ENCODE data around the gene APOBEC3F. TPM values are rescaled to one million over a fixed set of nuclear protein-coding genes. Genes with fewer than 3 reads are reported as not detected.
A peak's percentile ranks its signal among the peaks of the same experiment; 100 is the strongest.
"Not testable (repeated sequence)": the region's sequence is repeated elsewhere in the genome, so short reads cannot be mapped to it uniquely, and the experiment has no call there.

APOBEC3F gene
- total RNA-seq, 4 donors from 2014 or later: 0.44 to 2.7 (median 2.2) TPM

GRCh38 chr22:39016592-39016991, 24.1 kb upstream of the APOBEC3F start:
- 91 to 100% methylated on average over 5 of the region's 13 CpGs for WGBS, 2 donors

GRCh38 chr22:39017596-39018365, 22.9 kb upstream of the APOBEC3F start:
- H3K27me3 ChIP-seq: no peaks in the 10 kb centered on the region
- intact Hi-C loops (cut with DNase I): no loop called here
- TF ChIP-seq CTCF (IDR thresholded peaks at IDR 0.05): no peak
- no peak for TF ChIP-seq POLR2A (IDR thresholded peaks at IDR 0.05)
- no peak overlapping the region for H3K4me3 ChIP-seq
- 82 to 89% methylated on average over 13 to 14 of the region's 18 CpGs for WGBS, 2 donors
- peaks cover 0 to 10% (median 0%) of the 10 kb centered on the region in 3 donors for H3K36me3 ChIP-seq
- H3K27ac ChIP-seq: no peak overlapping the region
- H3K4me1 ChIP-seq: peaks cover 5 to 58% (median 32%) of the 10 kb centered on the region in 3 donors
- DNase-seq: no peak
- H3K9me3 ChIP-seq: no peaks in the 10 kb centered on the region

More at GRCh38 chr22:39016592-39016991, 24.1 kb upstream of the APOBEC3F start:
- H3K4me1 ChIP-seq: peaks cover 5 to 58% (median 26%) of the 10 kb centered on the region in 3 donors
- no peaks in the 10 kb centered on the region for H3K9me3 ChIP-seq
- peaks cover 0 to 10% (median 0%) of the 10 kb centered on the region in 3 donors for H3K36me3 ChIP-seq
- H3K4me3 ChIP-seq: no peak overlapping the region
- DNase-seq: no peak
- no peaks in the 10 kb centered on the region for H3K27me3 ChIP-seq
- no peak for TF ChIP-seq CTCF (IDR thresholded peaks at IDR 0.05)
- TF ChIP-seq POLR2A (IDR thresholded peaks at IDR 0.05): no peak
- H3K27ac ChIP-seq: no peak overlapping the region
- intact Hi-C loops (cut with DNase I): no loop called here

GRCh38 chr22:39020021-39020651, 20.5 kb upstream of the APOBEC3F start:
- H3K36me3 ChIP-seq: peaks cover 0 to 23% (median 0%) of the 10 kb centered on the region in 3 donors
- H3K27me3 ChIP-seq; intact Hi-C loops (cut with DNase I); H3K9me3 ChIP-seq; DNase-seq: not testable (repeated sequence)
- peaks cover 4 to 40% (median 19%) of the 10 kb centered on the region in 3 donors for H3K4me1 ChIP-seq
- H3K4me3 ChIP-seq: peak overlapping the region in 3 of 4 donors; percentile 46 to 57 (median 47)
- 52 to 53% methylated on average over 7 to 13 of the region's 15 CpGs for WGBS, 2 donors
- H3K27ac ChIP-seq: peak overlapping the region; percentile 30 to 88 (median 80)

- intact Hi-C loops (cut with DNase I): no loop called here
- DNase-seq: no peak
- no peaks in the 10 kb centered on the region for H3K9me3 ChIP-seq
- H3K36me3 ChIP-seq: peaks cover 0 to 23% (median 0%) of the 10 kb centered on the region in 3 donors
- WGBS, 2 donors: 53 to 58% methylated on average over 5 to 9 of the region's 9 CpGs
- H3K4me1 ChIP-seq: peaks cover 0 to 31% (median 11%) of the 10 kb centered on the region in 3 donors
- peak overlapping the region; percentile 16 to 66 (median 46) for H3K4me3 ChIP-seq
- peak overlapping the region; percentile 61 to 89 (median 80) for H3K27ac ChIP-seq
- TF ChIP-seq CTCF (IDR thresholded peaks at IDR 0.05): no peak
- TF ChIP-seq POLR2A (IDR thresholded peaks at IDR 0.05): no peak
- H3K27me3 ChIP-seq: no peaks in the 10 kb centered on the region
Observed at GRCh38 chr22:39021552-39022250, 19.0 kb upstream of the APOBEC3F start.

GRCh38 chr22:39024519-39025308, 15.9 kb upstream of the APOBEC3F start:
- 71 to 87% methylated on average over 9 to 12 of the region's 15 CpGs for WGBS, 2 donors
- H3K27ac ChIP-seq: no peak overlapping the region
- no peak for DNase-seq
- H3K9me3 ChIP-seq: no peaks in the 10 kb centered on the region
- H3K36me3 ChIP-seq: peaks cover 0 to 13% (median 0%) of the 10 kb centered on the region in 3 donors
- no peaks in the 10 kb centered on the region for H3K27me3 ChIP-seq
- TF ChIP-seq POLR2A (IDR thresholded peaks at IDR 0.05) (no peak), CTCF (IDR thresholded peaks at IDR 0.05) (no peak)
- intact Hi-C loops (cut with DNase I): no loop called here
- H3K4me3 ChIP-seq: no peak overlapping the region
- H3K4me1 ChIP-seq: peaks cover 0 to 31% (median 11%) of the 10 kb centered on the region in 3 donors
